Hematopoietic multipotent progenitor cell treated with erythropoietin and hydrocortisone succinate and interleukin-3 and kit ligand, for 17 days (in vitro differentiated cells): ENCODE results near the gene PAK5.
"Not testable (repeated sequence)": the region's sequence is repeated elsewhere in the genome, so short reads cannot be mapped to it uniquely, and the experiment has no call there.

ENCODE experiments used
- DNase-seq: peaks from one replicate; pipeline ENCODE4 v3.0.0-alpha.2; 2015; ENCODE audit warnings: low spot score

Gene PAK5

DNA sequence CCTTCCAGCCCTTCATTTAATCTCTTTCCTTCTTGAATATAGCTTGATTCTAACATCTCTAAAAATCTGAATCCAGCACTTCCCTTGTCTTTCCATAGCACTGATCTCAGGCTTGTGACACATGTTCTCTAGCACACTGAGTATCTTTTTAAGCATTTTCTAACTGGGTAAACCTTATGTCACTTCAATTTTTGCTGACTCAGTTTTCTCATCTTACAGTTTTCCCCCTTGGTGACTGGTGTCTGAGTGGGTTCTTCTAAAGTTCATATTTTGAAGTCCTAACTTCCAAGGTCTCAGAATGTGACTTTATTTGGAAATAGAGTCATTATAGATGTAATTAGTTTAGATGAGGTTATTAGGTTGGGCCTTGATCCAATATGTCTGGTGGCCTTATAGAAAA lies 153.9 kb downstream of the PAK5 start:
- DNase-seq: no peak

DNA sequence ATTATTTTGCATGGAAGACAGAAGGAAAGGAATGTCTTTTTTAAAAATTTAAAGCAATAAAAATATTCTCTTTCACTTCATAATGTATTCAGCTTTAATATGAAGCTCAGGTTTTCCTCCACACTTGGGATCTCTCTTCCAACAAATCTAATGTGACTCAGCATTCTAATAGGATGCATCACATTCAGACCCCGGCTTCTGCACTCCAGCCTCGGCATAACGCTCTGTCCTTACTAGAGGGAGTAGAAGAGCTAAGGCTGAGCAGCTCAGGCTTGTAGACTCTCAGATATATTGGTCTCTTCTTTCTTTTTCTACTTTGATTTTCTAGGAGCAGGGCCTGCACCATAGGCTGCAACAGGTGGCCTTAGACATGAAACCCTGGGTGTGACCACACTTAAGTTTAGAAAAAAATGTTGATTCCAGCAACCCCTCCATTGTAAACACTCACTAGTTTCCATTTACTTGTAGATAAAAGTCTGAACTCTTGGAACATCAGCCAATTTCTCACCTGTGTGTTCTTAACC lies 161.7 kb downstream of the PAK5 start:
- no peak for DNase-seq

DNA sequence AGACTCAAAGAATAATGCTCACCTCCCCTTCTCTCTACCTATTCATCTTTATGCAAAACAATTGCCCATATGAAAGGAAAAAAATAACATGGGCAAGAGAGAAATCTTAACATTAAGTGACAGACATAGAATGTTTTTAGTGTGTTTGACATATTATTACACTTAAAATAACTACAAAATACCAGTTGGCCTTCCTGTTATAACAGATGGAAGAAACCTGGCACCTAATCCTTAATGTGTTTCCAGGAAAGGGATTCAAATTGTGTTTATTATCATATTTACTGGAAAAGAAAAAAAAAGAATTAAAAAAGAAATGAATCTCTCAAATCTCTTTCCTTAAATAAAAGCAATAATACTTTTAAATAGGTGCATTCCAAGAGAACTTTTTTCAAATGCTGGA lies 165.9 kb downstream of the PAK5 start:
- DNase-seq: no peak

DNA sequence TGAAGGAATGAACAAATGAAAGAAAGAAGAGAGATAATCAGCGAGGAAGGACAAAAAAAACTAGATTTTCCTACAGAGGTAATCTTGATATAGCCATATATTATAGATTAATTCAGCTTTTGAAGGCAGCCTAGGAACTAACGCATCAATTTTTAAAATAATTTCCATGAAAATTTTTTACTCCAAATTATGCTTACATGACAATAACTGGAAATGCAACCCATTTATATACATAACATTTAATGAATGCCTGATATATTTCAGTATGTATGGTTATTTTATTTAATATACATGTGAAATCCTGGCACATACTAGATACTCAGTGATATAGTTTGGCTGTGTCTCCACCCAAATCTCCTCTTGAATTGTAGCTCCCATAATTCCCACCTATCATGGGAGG lies 166.8 kb downstream of the PAK5 start:
- no peak for DNase-seq

DNA sequence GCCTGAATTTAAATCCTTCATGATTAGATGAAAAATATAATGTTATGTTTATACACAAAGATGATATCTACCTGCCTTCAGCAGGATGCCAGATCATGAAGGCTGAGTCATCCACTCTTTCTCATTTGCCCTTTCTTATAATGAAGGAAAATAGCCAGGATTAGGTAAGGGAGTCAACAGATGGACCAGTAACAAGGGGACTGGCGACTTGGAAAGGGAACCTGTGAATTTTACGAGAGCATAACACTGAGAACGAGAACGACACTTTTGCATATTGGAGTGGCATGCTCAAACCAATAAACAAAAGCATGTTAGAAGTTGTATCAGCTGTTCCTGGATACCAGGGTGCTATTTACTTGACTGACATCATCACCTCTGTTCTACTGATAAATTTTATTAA lies 170.5 kb downstream of the PAK5 start:
- DNase-seq: no peak

DNA sequence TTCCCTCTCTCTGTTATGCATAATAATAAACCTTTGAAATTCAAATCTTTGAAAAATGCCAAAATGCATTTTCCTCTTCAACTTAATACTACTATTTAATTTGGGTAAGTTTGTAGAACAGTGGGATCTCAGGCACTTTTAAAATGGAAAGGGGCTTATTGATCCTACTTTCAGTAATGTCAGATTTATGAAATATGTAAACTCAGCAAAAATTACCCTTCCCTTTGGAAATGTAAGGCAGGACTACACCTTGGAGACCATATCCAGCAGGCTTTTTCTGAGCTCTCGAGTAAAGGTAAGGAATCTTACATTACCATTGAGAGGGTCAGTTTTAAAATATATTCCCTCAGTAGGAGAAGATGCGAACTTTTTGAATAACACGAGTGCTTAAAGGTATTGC lies 175.5 kb downstream of the PAK5 start:
- no peak for DNase-seq

DNA sequence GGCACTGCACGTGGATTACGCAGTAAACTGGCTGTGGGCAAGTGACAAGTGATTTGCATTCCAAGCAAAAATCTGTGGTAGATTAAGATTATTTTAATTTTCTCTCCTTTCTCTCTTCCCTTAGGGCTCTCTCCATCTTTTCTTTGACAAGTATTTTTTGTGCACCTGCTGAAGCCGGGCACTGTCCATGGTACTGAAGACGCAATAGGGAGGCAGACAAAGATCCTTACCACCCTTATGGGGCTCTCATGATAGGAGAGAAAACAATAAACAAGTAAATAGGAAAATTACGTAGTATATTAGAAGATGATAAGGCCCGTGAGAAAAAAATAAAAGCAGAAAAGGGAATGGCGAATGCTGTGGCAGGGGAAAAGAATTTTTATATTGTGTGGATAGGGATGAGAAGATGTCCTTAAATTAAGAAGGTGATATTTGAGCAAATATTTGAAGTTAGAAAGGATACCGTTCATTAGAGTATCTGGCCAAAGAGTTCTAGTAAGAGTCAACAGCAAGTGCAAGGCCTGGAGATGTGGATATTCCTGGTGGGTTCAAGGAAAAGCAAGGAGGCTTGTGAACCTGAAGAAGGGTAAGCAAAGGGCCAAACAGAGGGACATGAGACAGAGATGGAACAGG lies 178.5 kb downstream of the PAK5 start:
- DNase-seq: no peak

DNA sequence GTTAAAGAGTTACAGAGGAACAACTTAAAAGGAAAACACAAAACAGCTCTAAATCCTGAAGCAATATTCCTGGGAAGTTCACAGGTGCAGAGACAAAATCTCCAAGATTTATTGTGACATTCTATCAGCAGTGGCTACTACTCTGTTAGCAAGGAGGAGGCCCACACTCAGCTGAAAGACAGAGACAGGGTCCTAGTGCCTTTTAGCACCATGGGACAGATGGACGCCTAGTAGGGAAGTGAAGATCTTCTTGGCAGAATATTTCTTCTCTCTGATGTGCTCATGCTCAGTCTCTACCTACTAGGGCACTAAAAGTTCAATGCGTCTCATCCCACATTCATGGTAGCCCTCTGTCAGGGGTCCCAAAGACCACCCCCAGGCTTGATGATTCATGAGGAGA lies 191.1 kb downstream of the PAK5 start:
- DNase-seq: no peak

DNA sequence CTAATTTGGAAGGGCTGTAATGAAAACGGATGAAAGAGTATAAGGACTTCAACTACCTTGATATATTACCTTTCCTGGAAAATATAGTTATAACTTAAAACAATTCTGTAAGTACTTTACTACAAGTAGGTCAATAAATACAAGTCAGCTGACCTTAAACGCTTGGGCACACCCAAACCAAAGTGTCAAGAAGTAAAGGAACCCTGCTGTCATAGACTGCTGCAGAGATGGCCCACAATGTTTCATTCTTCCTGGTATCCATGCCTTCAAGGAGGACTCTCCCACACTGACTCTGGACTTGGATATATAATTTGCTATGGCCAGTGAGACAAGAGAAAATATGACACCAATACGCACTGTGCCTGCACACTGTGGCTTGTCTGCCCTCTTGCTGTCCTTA lies 192.5 kb downstream of the PAK5 start:
- DNase-seq: no peak

DNA sequence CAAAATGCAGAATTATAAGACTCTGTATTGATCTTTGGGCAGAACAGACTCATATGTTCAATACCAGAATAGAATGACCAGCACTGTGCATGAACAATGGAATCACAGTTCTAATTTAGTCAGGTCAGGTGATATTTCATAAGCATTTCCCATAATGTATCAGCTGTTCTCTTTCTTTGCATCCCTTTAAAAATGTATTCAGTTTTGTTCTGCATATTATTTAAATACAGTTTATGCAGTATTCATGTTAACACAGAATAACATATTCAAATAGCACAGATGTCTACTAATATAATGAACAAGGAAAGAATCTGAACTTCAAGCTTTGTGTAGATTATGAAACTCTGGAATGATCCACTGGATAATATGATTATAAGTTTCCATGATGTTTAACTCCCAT lies 196.0 kb downstream of the PAK5 start:
- no peak for DNase-seq

DNA sequence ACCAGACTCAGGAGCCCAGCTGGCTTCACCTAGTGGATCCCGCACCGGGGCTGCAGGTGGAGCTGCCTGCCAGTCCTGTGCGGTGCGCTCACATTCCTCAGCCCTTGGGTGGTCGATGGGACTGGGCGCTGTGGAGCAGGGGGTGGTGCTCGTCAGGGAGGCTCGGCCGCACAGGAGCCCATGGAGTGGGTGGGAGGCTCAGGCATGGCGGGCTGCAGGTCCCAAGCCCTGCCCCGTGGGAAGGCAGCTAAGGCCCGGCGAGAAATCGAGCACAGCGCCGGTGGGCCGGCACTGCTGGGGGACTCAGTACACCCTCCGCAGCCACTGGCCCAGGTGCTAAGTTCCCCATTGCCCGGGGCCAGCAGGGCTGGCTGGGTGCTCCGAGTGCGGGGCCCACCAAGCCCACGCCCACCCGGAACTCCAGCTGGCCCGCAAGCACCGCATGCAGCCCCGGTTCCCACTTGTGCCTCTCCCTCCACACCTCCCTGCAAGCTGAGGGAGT lies 197.3 kb downstream of the PAK5 start:
- DNase-seq: not testable (repeated sequence)

DNA sequence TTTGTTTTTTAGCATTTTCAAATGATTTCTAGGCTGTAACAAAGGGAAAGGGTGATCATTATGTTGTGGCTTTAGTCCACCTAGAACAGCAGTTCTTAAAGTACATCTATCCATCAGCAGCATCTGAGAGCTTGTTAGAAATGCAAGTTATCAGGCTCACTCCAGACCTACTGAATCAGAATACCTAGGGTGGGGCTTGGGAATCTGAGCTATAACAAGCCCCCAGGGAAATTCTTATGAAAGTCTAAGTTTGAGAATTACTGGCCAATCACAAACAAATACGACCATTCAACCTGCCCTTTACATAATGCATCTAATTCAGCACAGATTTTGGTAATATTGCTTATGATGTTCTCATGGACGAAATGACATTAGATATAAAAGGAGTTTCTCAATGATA lies 201.0 kb downstream of the PAK5 start:
- no peak for DNase-seq

DNA sequence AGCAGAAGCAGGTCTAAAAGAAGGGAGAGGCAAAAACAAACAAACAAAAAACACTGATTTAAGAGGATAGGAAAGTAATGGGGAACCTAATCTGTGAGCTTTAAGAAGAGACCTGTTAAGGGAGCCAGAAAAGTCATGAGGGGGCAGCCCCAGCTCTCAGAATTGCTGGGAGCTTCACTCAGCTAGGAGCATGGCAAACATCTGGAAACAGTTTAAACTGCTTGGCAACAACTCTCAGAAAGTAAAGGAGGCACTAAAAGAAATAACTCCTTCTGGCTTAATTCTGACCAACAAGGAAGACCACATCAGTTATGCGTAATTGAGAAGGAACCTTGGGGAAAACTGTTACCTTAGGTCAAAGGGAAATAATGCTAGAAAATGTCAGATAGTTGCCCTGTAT lies 203.1 kb downstream of the PAK5 start:
- DNase-seq: no peak

DNA sequence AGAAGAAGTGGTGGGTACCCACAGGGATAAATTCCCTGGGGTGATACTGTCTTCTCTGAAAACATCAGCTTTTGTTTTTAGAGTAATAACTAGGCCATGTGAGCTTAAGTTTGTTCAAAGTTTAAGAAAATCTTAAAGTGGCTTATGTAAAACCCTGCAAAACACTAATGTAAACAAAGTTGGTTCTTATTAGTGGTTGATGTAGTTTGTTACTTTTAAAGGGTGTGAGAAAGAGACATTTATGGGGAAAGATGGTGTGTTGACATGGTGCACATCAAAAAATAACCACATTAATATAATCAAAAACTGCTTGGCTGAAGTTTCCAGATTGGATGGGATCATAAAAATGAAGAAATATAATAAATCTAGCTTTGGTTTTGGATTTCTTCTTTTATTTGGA lies 204.5 kb downstream of the PAK5 start:
- DNase-seq: no peak

DNA sequence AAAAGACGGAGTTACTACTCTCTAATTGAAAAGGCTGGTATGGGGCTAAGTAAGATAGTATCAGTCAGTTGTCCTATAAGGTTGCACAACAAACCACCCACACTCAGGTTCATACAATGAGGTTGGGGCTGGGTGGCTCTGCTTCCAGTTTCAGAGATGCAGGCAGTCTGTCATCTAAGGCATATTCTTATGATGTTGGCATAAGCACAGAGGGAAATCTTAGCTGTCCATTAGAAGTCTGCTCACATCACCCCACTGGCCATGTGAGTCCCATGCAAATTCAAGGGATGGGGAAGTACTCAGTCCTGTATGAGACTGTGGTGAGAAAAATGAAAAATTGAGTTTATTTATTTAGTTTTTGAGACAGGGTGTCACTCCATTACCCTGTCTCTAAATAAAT lies 205.9 kb downstream of the PAK5 start:
- DNase-seq: no peak

DNA sequence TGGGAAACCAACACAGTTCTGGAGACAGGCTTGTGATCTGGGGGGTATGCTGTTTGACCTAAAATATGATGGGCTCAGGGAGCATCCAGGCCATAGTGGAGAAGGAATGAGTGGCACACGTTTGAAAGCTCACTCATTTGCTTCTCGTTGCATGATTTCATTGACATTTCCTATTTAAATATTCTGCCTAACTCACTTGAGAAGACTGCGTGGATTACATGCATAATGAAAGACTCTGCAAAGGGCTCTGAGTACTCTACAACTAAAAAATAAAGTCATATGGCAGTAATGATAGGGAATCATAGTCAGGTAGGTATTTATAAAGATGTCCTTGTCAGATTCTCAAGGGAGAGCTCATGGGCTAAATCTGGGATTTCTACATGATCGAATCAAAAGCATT lies 206.6 kb downstream of the PAK5 start:
- DNase-seq: no peak

DNA sequence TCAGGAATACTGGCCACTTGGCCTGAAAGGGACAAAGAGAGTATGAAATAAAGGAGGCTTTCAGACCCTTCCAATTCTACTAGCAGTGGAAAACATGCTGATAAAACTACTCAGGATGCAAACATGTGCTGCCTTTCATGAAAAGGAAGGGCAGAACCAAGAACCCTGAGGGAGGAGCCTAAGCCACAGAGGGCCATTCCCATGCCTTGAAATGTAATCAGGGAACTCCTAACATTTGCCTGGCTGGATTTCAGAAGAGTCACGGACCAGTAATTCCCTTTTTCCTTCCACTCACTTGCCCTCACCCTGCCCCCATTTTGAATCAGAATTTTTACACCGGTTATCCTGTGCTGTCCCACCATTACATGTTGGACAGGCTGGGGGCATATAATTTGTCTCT lies 208.3 kb downstream of the PAK5 start:
- no peak for DNase-seq

DNA sequence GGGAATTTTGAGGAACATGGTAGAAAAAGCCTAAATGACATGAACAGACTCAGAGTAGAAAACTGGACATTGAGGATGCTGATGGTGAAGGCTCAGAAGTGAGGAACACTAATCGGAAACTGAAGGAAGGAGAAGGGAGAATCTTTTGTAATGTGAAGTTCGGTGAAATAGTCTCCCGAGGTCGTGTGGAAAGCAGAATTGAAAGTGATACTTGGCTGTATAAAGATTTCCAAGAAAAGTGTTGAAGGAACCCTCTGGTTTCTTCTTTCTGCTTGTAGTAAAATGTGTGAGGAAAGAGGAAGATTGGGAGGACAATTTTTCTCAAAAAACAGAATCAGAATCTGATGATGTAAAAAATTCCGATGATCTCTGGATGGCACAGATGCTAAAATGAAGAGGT lies 209.0 kb downstream of the PAK5 start:
- DNase-seq: no peak

DNA sequence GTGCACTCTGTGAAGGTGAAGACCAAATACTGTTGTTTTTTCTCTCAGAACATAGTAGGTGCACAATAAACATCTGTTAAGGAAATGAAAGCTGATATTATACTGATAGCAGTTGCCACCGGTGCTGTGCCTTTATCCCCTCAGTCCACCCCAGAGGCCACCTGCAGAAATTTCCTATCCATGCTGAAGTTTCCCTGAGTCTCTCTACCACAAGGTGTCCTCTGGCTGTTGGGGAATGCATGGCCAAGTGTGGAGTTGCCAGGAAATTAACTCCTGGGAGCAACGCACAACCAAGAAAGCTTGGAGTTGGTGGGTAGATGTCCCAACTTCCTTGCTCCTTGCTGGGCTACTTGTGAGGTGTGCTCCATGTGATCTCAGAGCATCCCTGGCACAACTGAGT lies 210.3 kb downstream of the PAK5 start:
- no peak for DNase-seq

DNA sequence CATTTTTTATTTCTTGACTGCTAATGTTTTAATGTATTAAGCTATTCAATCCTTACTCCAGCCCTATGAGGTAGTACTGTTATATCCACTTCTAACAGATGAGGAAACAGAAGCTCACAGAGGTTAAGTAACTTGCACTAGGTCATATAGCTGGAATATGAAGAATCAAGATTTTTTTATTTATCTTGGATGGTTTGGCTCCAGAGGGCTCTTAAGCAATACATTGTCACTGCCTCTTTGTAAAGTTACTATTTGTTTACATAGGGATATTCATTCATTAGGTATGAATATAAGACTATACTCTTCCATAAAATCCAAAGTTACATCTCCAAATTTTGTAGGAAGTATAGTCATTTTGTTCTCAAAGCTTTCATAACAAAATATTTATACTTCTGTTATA lies 210.7 kb downstream of the PAK5 start:
- DNase-seq: no peak

DNA sequence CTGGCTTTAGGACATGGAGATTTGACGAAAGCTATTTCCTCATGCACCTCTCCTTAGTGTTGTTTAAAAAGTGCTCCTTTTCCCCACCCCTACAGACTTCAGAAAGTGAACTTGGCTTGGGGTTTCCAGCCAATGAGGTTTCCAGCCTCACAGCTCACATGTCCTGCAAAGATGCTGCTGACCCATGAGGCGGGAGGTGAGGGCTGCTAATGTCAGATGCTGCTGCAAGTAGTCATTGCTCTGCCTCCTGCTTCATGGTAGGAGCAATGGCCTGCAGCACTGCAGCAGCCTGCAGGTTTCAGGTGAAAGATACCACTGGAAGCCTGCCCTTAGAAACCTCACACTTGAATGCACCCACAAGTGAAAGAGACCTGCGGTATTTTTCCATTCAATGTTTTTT lies 211.7 kb downstream of the PAK5 start:
- no peak for DNase-seq

DNA sequence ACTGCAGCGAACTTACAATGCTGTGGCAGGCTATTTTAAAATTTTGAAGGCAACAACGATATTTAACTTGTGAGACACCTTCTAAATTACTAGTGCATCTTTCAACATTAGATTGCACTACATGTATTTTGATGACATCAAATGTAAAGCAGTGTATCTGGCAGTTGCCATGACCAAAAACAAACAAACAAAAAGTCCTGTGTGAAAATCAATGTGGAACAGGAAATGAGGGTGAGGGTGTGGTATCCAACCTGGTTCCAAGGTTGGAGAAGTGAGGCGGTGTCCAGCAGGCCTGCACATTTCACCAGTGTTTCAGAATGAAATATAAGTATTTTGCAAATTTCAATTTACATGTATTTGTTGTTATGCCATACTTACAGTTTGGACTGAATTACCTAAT lies 212.5 kb downstream of the PAK5 start:
- DNase-seq: no peak

DNA sequence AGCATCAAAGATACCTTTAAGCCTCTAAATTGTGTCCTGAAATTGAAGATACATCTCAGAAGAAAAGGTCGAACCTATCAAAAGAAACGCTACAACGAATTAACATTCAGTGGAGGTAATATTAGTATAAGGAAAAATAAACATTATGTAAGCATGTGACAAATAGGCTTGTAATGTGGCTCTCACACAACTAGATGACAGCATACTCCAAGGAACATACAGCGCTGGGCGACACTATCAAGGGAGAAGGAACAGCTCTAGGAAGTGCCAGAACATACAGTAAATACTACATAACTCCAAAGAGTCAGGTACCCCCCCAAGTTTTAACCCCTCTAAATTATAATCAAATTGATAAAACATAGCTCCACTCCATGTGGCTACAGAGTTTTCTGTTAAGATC lies 220.9 kb downstream of the PAK5 start:
- DNase-seq: no peak

DNA sequence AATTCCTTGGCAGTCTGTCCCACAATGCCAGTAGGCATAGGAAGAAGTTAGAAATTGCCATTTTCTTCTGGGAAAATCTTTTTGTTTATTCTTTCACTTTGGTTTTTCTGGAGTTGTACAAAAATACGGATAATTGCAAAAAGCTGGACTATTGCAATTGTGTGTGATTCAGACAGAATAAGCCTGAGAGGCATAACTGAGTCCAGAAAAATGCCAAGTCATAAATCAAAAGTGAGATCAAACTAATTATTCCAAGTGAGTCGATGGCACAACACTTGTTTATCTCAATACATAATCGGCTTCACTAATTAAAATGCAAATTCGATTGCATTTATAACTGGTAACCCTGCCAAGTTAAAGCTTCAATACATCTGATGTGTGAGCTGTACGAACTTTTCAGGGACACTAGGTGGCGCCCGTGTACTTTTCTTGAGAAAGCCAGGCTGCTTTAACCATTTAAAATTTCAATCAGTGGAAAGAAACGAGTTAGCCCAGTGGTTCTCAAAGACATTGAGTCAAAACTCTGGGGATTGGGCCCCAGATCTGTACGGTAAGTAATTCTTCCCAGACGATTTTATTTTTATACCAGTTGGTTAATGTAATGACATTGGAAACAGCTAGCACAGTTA lies 221.9 kb downstream of the PAK5 start:
- peak; percentile 50 for DNase-seq
